A549 (cell line): ENCODE measurements around the gene PPP2R5E. TPM values are rescaled to one million over a fixed set of nuclear protein-coding genes. Genes with fewer than 3 reads are reported as not detected.

Experiments used
- ATAC-seq, 2 experiments: fragments of 200-7000 bp in 1 of 2; fragments of >200 bp in 1 of 2; cut with Nextera tagmentation in 1 of 2; cut with Tn5 transposase in 1 of 2; 3 replicates each; pipeline versions ENCODE4 v1.8.0 to v1.9.1; 2018 to 2020; ENCODE audit warnings: mild to moderate bottlenecking in 1 of 2, moderate library complexity in 1 of 2
- CTCF ChIA-PET: fragments of 300-600 bp; sonication (Branson Sonifier 250); formaldehyde crosslinking; extraction: SDS; loops from one replicate; lab custom pipeline; 2021; ENCODE audit warnings: antibody characterized with exemption, inconsistent platforms; lab: Yijun Ruan, JAX
- POLR2A ChIA-PET: fragments of 350-600 bp; formaldehyde crosslinking; extraction: SDS; loops from one replicate; lab custom pipeline; 2021; ENCODE audit warnings: antibody characterized with exemption, inconsistent platforms; lab: Yijun Ruan, JAX
- DNase-seq, 2 experiments: peaks; one replicate each; pipeline versions ENCODE4 v3.0.0 to v3.0.0-alpha.2; 2011 to 2016; ENCODE audit warnings: low read depth in 1 of 2, low spot score in 1 of 2
- FAIRE-seq: peaks from 2 replicates; lab custom pipeline; 2011; peaks lifted over from hg19 to GRCh38; lab: Jason Lieb, UNC
- H3K27ac ChIP-seq, 2 experiments: fragments of >200 bp; sonication (Bioruptor Twin); formaldehyde crosslinking; 3 replicates each; pipeline ENCODE4 v1.5.1; 2016 to 2017
- H3K4me1 ChIP-seq: fragments of >200 bp; sonication (Bioruptor Twin); formaldehyde crosslinking; 3 replicates; pipeline ENCODE4 v1.6.1; 2016
- H3K4me2 ChIP-seq: fragments of >200 bp; sonication (Bioruptor Twin); formaldehyde crosslinking; 3 replicates; pipeline ENCODE4 v1.6.1; 2016
- H3K4me3 ChIP-seq: fragments of >200 bp; sonication (Bioruptor Twin); formaldehyde crosslinking; 3 replicates; pipeline ENCODE4 v1.5.1; 2016
- H3K9me3 ChIP-seq: fragments of >200 bp; sonication (Bioruptor Twin); formaldehyde crosslinking; 3 replicates; pipeline ENCODE4 v1.6.1; 2016
- BHLHE40 ChIP-seq: IDR thresholded peaks from 2 replicates; pipeline ENCODE4 v1.6.1; 2012; ENCODE audit warnings: low read depth, low read length, inconsistent platforms
- E2F6 ChIP-seq: IDR thresholded peaks from 2 replicates; pipeline ENCODE4 v1.6.1; 2012; ENCODE audit warnings: low read depth, borderline replicate concordance
- ELK1 ChIP-seq: fragments of 150-350 bp; IDR thresholded peaks from 2 replicates; pipeline ENCODE4 v1.6.1; 2014; ENCODE audit warnings: low read depth, mild to moderate bottlenecking, low read length
- EP300 ChIP-seq, 2 experiments: fragments of >200 bp; sonication (Bioruptor Twin); formaldehyde crosslinking; IDR thresholded peaks; 2 replicates in 1 of 2; 3 replicates in 1 of 2; pipeline ENCODE4 v1.6.1; 2016 to 2017
- FOSB ChIP-seq: fragments of 250-450 bp; sonication (Bioruptor Pico); IDR thresholded peaks from 2 replicates; pipeline ENCODE4 v1.5.0; 2020; ENCODE audit warnings: mild to moderate bottlenecking, moderate library complexity
- FOSL2 ChIP-seq, 2 experiments: fragments of 450-650 bp in 1 of 2; fragments of >200 bp in 1 of 2; sonication (Bioruptor Twin) in 1 of 2; formaldehyde crosslinking; IDR thresholded peaks; 2 replicates each; pipeline versions ENCODE4 v1.5.0 to v1.6.1; 2016 to 2020; ENCODE audit warnings: mild to moderate bottlenecking in 1 of 2, moderate library complexity in 1 of 2
- HDAC2 ChIP-seq: fragments of 200-600 bp; sonication (generic); IDR thresholded peaks from 2 replicates; pipeline ENCODE4 v1.6.1; 2016
- HOXB13 ChIP-seq: fragments of 250-450 bp; sonication (Bioruptor Pico); IDR thresholded peaks from 2 replicates; pipeline ENCODE4 v1.5.0; 2020; ENCODE audit warnings: low read depth, mild to moderate bottlenecking, moderate library complexity
- MAZ ChIP-seq: fragments of 150-350 bp; IDR thresholded peaks from 2 replicates; pipeline ENCODE4 v1.6.1; 2014; ENCODE audit warnings: antibody characterized with exemption, low read depth, low read length, borderline replicate concordance
- NR3C1 ChIP-seq: fragments of >200 bp; sonication (Bioruptor Twin); formaldehyde crosslinking; IDR thresholded peaks from 3 replicates; pipeline ENCODE4 v1.6.1; 2017
- POLR2A ChIP-seq: IDR thresholded peaks from 2 replicates; pipeline ENCODE4 v1.6.1; 2012; ENCODE audit warnings: mild to moderate bottlenecking, low read length
- RAD21 ChIP-seq, 2 experiments: fragments of >200 bp in 1 of 2; sonication (Bioruptor Twin) in 1 of 2; formaldehyde crosslinking in 1 of 2; IDR thresholded peaks in 1 of 2; conservative IDR thresholded peaks in 1 of 2; 2 replicates in 1 of 2; 3 replicates in 1 of 2; pipeline ENCODE4 v1.6.1; 2012 to 2018; ENCODE audit warnings: inconsistent platforms in 1 of 2
- RARB ChIP-seq: fragments of 250-450 bp; sonication (Bioruptor Pico); IDR thresholded peaks from 2 replicates; pipeline ENCODE4 v1.8.0; 2021; ENCODE audit warnings: mild to moderate bottlenecking, moderate library complexity
- SMC3 ChIP-seq: fragments of >200 bp; sonication (Bioruptor Twin); formaldehyde crosslinking; IDR thresholded peaks from 3 replicates; pipeline ENCODE4 v1.6.1; 2018; ENCODE audit warnings: inconsistent platforms
- SREBF2 ChIP-seq: fragments of 450-650 bp; IDR thresholded peaks from 2 replicates; pipeline ENCODE4 v1.6.1; 2014; ENCODE audit warnings: mild to moderate bottlenecking, moderate library complexity
- ZC3H11A ChIP-seq: fragments of 450-650 bp; IDR thresholded peaks from 2 replicates; pipeline ENCODE4 v1.6.1; 2014; ENCODE audit warnings: antibody characterized with exemption, mild to moderate bottlenecking
- ZSCAN20 ChIP-seq: fragments of 250-450 bp; sonication (Bioruptor Pico); IDR thresholded peaks from 2 replicates; pipeline ENCODE4 v1.8.0; 2022; ENCODE audit warnings: mild to moderate bottlenecking, moderate library complexity
- WGBS: methylation state at CpG from one replicate; pipeline ENCODE4 v1.1.6; 2017; ENCODE audit errors: missing lambda C conversion rate; 5-methylcytosine and 5-hydroxymethylcytosine counted together
- polyA plus RNA-seq, 4 experiments: library from polyadenylated mRNA; depleted of rRNA in 3 of 4; stranded (reverse); fragments of >200 nt; fragmentation: RNase III in 1 of 4; extraction: RNeasy Plus Mini Kit Qiagen cat#74134 plus additional on column Dnase treatment in 1 of 4; gene quantifications; 2 replicates in 3 of 4; 3 replicates in 1 of 4; pipeline ENCODE4 v1.2.3, GENCODE V29; 2011 to 2017
- TF ChIP-seq, protein P1 (sequence below): IDR thresholded peaks from 2 replicates; pipeline ENCODE4 v1.6.1; 2012
- TF ChIP-seq, protein P2 (sequence below): IDR thresholded peaks from 2 replicates; pipeline ENCODE4 v1.6.1; 2012

The PPP2R5E gene
- polyA plus RNA-seq, 2 of the 4 experiments (the other 2 are of a cell fraction), result 21.4 to 23.2 TPM

DNA sequence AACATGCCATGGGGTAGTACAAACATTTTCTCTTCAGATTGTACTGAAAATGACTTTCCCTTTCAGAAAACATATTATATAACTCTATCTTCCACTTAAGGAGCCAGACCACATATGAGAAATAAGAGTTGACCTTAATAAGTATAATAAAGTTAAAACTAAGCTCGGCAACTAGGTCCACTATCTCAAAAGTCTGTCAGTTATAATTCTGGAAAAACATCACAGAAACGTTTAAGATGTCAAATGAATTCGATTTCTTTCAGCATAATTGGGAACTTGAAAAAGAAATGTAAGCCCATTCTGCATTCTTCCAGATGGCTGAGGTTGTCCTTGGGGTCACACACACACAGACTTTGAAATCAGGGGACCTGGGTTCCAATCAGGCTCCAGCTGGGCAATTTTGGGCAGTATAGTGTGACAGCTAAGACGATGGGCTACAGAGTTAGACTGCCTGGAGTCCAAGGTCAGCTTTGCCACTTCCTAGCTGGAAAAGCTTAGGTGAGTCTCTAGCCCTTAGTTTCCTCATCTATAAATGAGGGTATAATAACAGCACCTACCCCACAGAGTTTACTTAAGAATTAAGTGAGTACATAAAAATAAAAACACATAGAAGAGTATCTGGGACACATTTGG, 75.6 kb downstream of the PPP2R5E start:
- ChIA-PET POLR2A (no interaction called here), CTCF (no interaction called here)
- 52% methylated on average over 4 of the region's 4 CpGs for WGBS
- Histone ChIP-seq H3K27ac (peak overlapping the region in 1 of 2 experiments; percentile 44; a peak in 3 of 6 replicates), H3K4me2 (peak overlapping the region; percentile 43; the same call in 2 of the 3 replicates), H3K4me3 (no peak overlapping the region), H3K9me3 (no peaks in the 10 kb centered on the region), H3K4me1 (peaks cover 52% of the 10 kb centered on the region)
- no peak for ATAC-seq
- TF ChIP-seq ELK1 (no peak), FOSL2 (IDR thresholded peaks at IDR 0.05) (no peak), FOSL2 (CRISPR knock-in tag; IDR thresholded peaks at IDR 0.05) (no peak), NR3C1 (no peak), E2F6 (no peak), RAD21 (conservative IDR thresholded peaks at IDR 0.05 in 1 of 2, IDR thresholded peaks at IDR 0.05 in 1 of 2) (no peak)
- TF ChIP-seq, protein P1, sequence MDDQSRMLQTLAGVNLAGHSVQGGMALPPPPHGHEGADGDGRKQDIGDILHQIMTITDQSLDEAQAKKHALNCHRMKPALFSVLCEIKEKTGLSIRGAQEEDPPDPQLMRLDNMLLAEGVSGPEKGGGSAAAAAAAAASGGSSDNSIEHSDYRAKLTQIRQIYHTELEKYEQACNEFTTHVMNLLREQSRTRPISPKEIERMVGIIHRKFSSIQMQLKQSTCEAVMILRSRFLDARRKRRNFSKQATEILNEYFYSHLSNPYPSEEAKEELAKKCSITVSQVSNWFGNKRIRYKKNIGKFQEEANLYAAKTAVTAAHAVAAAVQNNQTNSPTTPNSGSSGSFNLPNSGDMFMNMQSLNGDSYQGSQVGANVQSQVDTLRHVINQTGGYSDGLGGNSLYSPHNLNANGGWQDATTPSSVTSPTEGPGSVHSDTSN, result no peak
- DNase-seq, result no peak
- no peak for FAIRE-seq

DNA sequence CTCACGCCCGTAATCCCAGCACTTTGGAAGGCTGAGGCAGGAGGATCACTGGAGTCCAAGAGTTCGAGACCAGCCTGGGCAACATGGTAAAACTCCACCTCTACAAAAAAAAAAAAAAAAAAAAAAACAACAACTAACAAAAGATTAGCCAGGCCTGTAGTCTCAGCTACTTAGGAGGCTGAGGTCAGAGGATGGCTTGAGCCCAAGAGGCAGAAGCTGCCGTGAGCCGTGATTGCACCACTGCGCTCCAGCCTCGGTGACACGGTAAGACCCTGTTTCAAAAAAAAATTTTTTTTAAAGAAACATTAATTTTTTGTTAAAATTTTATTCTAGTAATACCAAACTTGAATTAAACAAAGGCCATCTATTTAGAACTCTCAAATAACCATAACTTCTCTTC, 77.8 kb downstream of the PPP2R5E start:
- no peak overlapping the region for H3K27ac ChIP-seq
- no peak for DNase-seq
- TF ChIP-seq RARB (CRISPR knock-in tag) (no peak), RAD21 (conservative IDR thresholded peaks at IDR 0.05 in 1 of 2, IDR thresholded peaks at IDR 0.05 in 1 of 2) (no peak), BHLHE40 (no peak), HDAC2 (no peak), FOSB (no peak), SMC3 (no peak), HOXB13 (CRISPR knock-in tag) (no peak)
- TF ChIP-seq, protein P1, result no peak
- ATAC-seq, result no peak
- 89% methylated on average over 8 of the region's 8 CpGs for WGBS
- peaks cover 31% of the 10 kb centered on the region for H3K4me1 ChIP-seq
- H3K4me3 ChIP-seq, result no peak overlapping the region
- no peak overlapping the region for H3K4me2 ChIP-seq
- CTCF ChIA-PET, result no interaction called here
- POLR2A ChIA-PET, result no interaction called here
- FAIRE-seq, result no peak
- no peaks in the 10 kb centered on the region for H3K9me3 ChIP-seq

DNA sequence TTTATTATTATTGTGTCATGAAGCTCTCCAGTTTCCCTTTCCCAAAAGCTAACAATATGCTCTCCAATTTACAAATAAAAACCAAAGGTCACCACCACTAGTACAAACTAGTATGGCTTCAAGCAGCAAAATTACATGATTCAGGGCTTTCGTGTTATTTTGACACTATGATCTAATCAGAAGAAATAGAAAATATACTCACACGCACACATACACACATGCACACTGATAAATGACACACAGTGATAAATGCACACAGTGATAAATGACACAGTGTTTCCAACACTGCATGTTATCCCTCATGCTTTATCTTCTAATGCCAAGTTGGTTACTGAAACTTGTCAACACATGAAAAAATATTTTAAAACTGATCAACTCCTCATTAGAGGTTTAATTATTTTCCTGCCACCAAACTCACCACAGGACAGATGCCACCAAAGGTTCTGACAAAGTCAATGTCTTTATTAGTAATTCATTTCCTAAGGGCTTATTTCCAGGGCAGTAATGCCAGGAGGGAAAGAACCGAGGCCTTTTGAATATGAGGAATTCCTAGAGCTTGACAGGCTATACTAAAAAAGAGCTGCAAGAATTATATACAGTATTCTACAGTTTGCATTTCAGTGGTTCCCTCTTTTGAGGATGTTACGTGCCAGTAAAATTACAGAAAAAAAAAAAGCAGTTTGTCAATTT, 82.4 kb downstream of the PPP2R5E start:
- Histone ChIP-seq H3K4me1 (no peaks in the 10 kb centered on the region; the same call in 1 of the 3 replicates), H3K4me2 (no peak overlapping the region), H3K9me3 (no peaks in the 10 kb centered on the region)
- DNase-seq (no peak), ATAC-seq (no peak), FAIRE-seq (no peak)
- CTCF ChIA-PET, result interaction anchor here (1.0 kb wide), 2 partner anchors 32 to 72 kb away, joined by 4 to 5 read pairs; no protein-coding TSS in a partner anchor
- 86% methylated on average over 4 of the region's 4 CpGs for WGBS
- POLR2A ChIA-PET, result no interaction called here
- TF ChIP-seq EP300 (IDR thresholded peaks at IDR 0.05) (no peak), ZSCAN20 (CRISPR knock-in tag) (no peak), HOXB13 (CRISPR knock-in tag) (no peak), POLR2A (no peak), ZC3H11A (no peak), SREBF2 (no peak), MAZ (no peak)
- TF ChIP-seq, protein P2, sequence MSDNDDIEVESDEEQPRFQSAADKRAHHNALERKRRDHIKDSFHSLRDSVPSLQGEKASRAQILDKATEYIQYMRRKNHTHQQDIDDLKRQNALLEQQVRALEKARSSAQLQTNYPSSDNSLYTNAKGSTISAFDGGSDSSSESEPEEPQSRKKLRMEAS, result no peak
- TF ChIP-seq, all 56 proteins: peak for 0
- H3K27ac ChIP-seq, result no peak overlapping the region
- H3K4me3 ChIP-seq, result no peak overlapping the region
